ENCODE results near the gene HOXA9. TPM values are rescaled to one million over a fixed set of nuclear protein-coding genes. Genes with fewer than 3 reads are reported as not detected.

HOXA9 gene
- total and polyA plus RNA-seq, 2 of the 8 experiments (the other 6 are each of a cell fraction or from before 2014, with no cell fraction given) = not detected

DNA sequence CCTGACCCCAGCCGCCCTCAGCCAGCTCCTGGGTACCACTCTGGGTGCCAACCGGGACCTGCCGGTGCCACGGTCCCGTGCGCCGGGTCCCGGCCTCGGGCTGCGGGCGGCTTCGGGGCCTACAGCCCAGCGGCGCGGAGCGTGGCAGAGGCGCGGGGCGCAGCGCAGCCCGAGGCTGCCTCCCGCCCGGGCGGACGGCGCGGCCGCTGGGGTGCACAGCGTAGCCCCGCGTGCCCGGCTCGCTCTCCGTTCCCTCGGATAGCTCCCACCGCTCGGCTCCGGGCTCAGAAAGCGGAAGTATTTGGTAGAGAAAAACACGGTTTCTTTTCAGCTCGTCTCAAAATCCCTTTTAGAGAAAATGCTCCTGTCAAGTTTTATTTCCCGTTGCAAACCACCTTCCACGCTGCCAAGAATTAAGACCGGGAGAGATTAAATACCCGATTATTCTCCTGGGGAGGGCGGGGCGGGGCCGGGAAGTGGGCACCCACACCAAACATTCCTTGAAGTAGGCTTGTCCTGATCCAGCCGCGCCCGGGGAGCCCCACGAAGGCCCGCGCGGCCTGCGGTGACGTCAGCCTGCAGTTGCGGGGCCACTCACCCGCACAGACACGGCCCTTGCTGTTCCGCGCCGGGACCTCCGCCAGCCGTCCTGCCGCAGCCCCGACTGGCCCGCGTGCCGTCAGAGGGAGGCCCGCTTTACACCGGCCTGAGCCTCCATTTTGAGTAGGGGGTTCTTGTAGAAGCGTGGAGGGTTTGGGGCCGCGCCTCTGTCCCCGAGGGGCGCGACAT, 27.4 kb upstream of the HOXA9 start:
- Histone ChIP-seq H3K27me3 (replicated peaks in 1 of 4; ENCODE audit: control insufficient read depth in 3 of 4, extremely low read depth in 1 of 4, insufficient read depth in 3 of 4, low read length in 3 of 4) (peaks cover 83 to 100% (median 95%) of the 10 kb centered on the region in 4 experiments), H3K79me2 (ENCODE audit: control insufficient read depth in 1 of 2, insufficient read depth in 2 of 2, low read length in 2 of 2) (no peaks in the 10 kb centered on the region), H3K56ac (replicated peaks; ENCODE audit: insufficient read length, low read depth, low read length) (no peak overlapping the region), H2BK15ac (ENCODE audit: low read length) (no peak overlapping the region), H3K4me1 (replicated peaks in 1 of 4; ENCODE audit: control insufficient read depth in 3 of 4, insufficient read depth in 4 of 4, low read length in 3 of 4) (peaks cover 0 to 17% (median 12%) of the 10 kb centered on the region in 4 experiments; a peak in 5 of 7 replicates), H3K14ac (ENCODE audit: insufficient read length) (no peak overlapping the region), H2BK5ac (ENCODE audit: low read depth, low read length) (no peak overlapping the region), H4K20me1 (replicated peaks in 1 of 2; ENCODE audit: control insufficient read depth in 1 of 2, insufficient read depth in 2 of 2, low read length in 2 of 2) (peaks cover 16 to 47% of the 10 kb centered on the region in 2 experiments), H2AK5ac (ENCODE audit: low read depth, low read length) (no peak overlapping the region), H3K4me2 (ENCODE audit: insufficient read depth in 1 of 2, low read depth in 2 of 2, low read length in 2 of 2) (peak overlapping the region in 1 of 2 experiments; percentile 18; a peak in 1 of 4 replicates), H3K18ac (ENCODE audit: extremely low read depth, low read length) (no peak overlapping the region), H3K27ac (ENCODE audit: low read depth, low read length) (no peak overlapping the region), H2AFZ (ENCODE audit: low read length) (no peak overlapping the region), H4K8ac (ENCODE audit: extremely low read depth, insufficient read depth, low read length) (peak overlapping the region; percentile 68; the same call in 1 of the 2 replicates), H3K79me1 (ENCODE audit: low read depth, low read length) (no peaks in the 10 kb centered on the region), H3K4me3 (ENCODE audit: extremely low read depth in 1 of 4, insufficient read depth in 2 of 4, low read depth in 3 of 4, low read length in 4 of 4) (peak overlapping the region in 1 of 4 experiments; percentile 26; a peak in 1 of 8 replicates), H2BK20ac (ENCODE audit: low read length) (no peak overlapping the region), H3K9me3 (ENCODE audit: insufficient read depth in 2 of 2, low read depth in 1 of 2, low read length in 1 of 2) (peaks cover 0 to 3% of the 10 kb centered on the region in 2 experiments; a peak in 1 of 4 replicates), H3K4ac (replicated peaks; ENCODE audit: insufficient read length, low read depth, low read length) (no peak overlapping the region), H2BK120ac (replicated peaks; ENCODE audit: low read depth, low read length) (no peak overlapping the region), H4K91ac (replicated peaks; ENCODE audit: insufficient read length, low read length) (no peak overlapping the region), H2BK12ac (ENCODE audit: low read depth, low read length) (no peak overlapping the region), H3K23ac (ENCODE audit: insufficient read length) (no peak overlapping the region), H3K9ac (replicated peaks in 1 of 4; ENCODE audit: extremely low read depth in 1 of 4, low read depth in 3 of 4, low read length in 3 of 4) (no peak overlapping the region), H4K5ac (ENCODE audit: insufficient read length, low read depth, low read length) (no peak overlapping the region), H3K23me2 (ENCODE audit: low read depth, low read length) (no peaks in the 10 kb centered on the region), H3K36me3 (ENCODE audit: control insufficient read depth in 2 of 4, insufficient read depth in 4 of 4, low read length in 3 of 4) (peaks cover 0 to 11% (median 0%) of the 10 kb centered on the region in 4 experiments; a peak in 1 of 8 replicates)
- WGBS, 2 experiments (ENCODE audit: extremely low coverage in 1 of 2, insufficient coverage in 1 of 2, insufficient read length in 1 of 2, insufficient replicate concordance in 2 of 2, low coverage in 1 of 2, low lambda C conversion rate in 2 of 2, missing lambda C conversion rate in 1 of 2) = 9% methylated on average over 48 of the region's 78 CpGs; no CpG with 5 or more reads in 1 of the 2 experiments
- peak; percentile 24 for TF ChIP-seq SUZ12 (IDR thresholded peaks at IDR 0.05; ENCODE audit: low read length)
- TF ChIP-seq SP4 (IDR thresholded peaks at IDR 0.05; ENCODE audit: low read length) = no peak
- no peak for TF ChIP-seq CBX8 (IDR thresholded peaks at IDR 0.05; ENCODE audit: borderline replicate concordance, low read depth, low read length)
- TF ChIP-seq, protein P1, sequence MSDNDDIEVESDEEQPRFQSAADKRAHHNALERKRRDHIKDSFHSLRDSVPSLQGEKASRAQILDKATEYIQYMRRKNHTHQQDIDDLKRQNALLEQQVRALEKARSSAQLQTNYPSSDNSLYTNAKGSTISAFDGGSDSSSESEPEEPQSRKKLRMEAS (IDR thresholded peaks at IDR 0.05) = 0 out of 2 replicates have a peak, but pooled peaks have one; percentile 18
- TF ChIP-seq, protein P2, sequence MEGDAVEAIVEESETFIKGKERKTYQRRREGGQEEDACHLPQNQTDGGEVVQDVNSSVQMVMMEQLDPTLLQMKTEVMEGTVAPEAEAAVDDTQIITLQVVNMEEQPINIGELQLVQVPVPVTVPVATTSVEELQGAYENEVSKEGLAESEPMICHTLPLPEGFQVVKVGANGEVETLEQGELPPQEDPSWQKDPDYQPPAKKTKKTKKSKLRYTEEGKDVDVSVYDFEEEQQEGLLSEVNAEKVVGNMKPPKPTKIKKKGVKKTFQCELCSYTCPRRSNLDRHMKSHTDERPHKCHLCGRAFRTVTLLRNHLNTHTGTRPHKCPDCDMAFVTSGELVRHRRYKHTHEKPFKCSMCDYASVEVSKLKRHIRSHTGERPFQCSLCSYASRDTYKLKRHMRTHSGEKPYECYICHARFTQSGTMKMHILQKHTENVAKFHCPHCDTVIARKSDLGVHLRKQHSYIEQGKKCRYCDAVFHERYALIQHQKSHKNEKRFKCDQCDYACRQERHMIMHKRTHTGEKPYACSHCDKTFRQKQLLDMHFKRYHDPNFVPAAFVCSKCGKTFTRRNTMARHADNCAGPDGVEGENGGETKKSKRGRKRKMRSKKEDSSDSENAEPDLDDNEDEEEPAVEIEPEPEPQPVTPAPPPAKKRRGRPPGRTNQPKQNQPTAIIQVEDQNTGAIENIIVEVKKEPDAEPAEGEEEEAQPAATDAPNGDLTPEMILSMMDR (IDR thresholded peaks at IDR 0.05; ENCODE audit: control extremely low read depth in 1 of 3, insufficient read depth in 1 of 3, low read depth in 1 of 3, low read length in 3 of 3) = no peak
- TF ChIP-seq, protein P3, sequence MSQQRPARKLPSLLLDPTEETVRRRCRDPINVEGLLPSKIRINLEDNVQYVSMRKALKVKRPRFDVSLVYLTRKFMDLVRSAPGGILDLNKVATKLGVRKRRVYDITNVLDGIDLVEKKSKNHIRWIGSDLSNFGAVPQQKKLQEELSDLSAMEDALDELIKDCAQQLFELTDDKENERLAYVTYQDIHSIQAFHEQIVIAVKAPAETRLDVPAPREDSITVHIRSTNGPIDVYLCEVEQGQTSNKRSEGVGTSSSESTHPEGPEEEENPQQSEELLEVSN (IDR thresholded peaks at IDR 0.05) = 0 out of 2 replicates have a peak, but pooled peaks have one; percentile 9
- peak; percentile 90 for TF ChIP-seq EZH2 (IDR thresholded peaks at IDR 0.05; ENCODE audit: low read depth, low read length, severe bottlenecking)
- FAIRE-seq (no peak), DNase-seq (ENCODE audit: low read depth in 1 of 2, low spot score in 2 of 2) (peak in 1 of 2 experiments; percentile 68)
- ChIA-PET POLR2A (ENCODE audit: partially characterized antibody) (interaction anchor here (1.1 kb wide), 1 partner anchor 17 kb away, joined by 3 read pairs; no protein-coding TSS in a partner anchor), CTCF (ENCODE audit: partially characterized antibody) (interaction anchor here (1.1 to 9.1 kb wide), 2 partner anchors 12 to 17 kb away, joined by 3 to 64 read pairs; no protein-coding TSS in a partner anchor)

Measured in H1 (cell line).